Stomach (tissue), 9 donors: Measurements from ENCODE around the gene APOL2. TPM values are rescaled to one million over a fixed set of nuclear protein-coding genes. Genes with fewer than 3 reads are reported as not detected.
"Not testable (repeated sequence)": the region's sequence is repeated elsewhere in the genome, so short reads cannot be mapped to it uniquely, and the experiment has no call there.

Experiments used
- DNase-seq, 2 donors: peaks; one replicate each; pipeline versions ENCODE4 v3.0.0 to v3.0.0-alpha.2; 2013 to 2019
- H3K27ac ChIP-seq, 5 donors: fragments of 200-600 bp in 4 of 5; sonication (generic) in 4 of 5; one replicate each; pipeline ENCODE4 v1.5.1; 2013 to 2019; ENCODE audit warnings: mild to moderate bottlenecking in 1 of 5, moderate library complexity in 1 of 5
- H3K27me3 ChIP-seq, 3 donors: fragments of 200-600 bp; sonication (generic); one replicate each; pipeline ENCODE4 v1.5.1; 2017 to 2019; ENCODE audit warnings: mixed run types in 1 of 3
- H3K36me3 ChIP-seq, 4 donors: fragments of 200-600 bp; sonication (generic); 1 replicate in 3 of 4; 2 replicates in 1 of 4; pipeline ENCODE4 v1.5.1; 2016 to 2019
- H3K4me1 ChIP-seq, 4 donors: fragments of 200-600 bp; sonication (generic); one replicate each; pipeline ENCODE4 v1.5.1; 2016 to 2019
- H3K4me3 ChIP-seq, 4 donors: fragments of 200-600 bp; sonication (generic) in 3 of 4; one replicate each; pipeline ENCODE4 v1.5.1; 2016 to 2019; ENCODE audit warnings: mild to moderate bottlenecking in 1 of 4
- H3K9me3 ChIP-seq, 4 donors: fragments of 200-600 bp; sonication (generic); one replicate each; pipeline ENCODE4 v1.5.1; 2016 to 2019
- CTCF ChIP-seq, 7 experiments: fragments of 450-650 bp in 4 of 7; fragments of 200-600 bp in 3 of 7; sonication (generic) in 3 of 7; IDR thresholded peaks; one replicate each; pipeline ENCODE4 v1.5.1; 2016 to 2019; ENCODE audit warnings: antibody characterized with exemption in 7 of 7, control low read depth in 2 of 7, mild to moderate bottlenecking in 1 of 7
- EP300 ChIP-seq: sonication (generic); formaldehyde crosslinking; IDR thresholded peaks from one replicate; pipeline ENCODE4 v1.6.1; 2017; ENCODE audit warnings: antibody characterized with exemption
- POLR2A ChIP-seq, 4 donors: fragments of 450-650 bp; IDR thresholded peaks; one replicate each; pipeline ENCODE4 v1.6.1; 2016; ENCODE audit warnings: antibody characterized with exemption in 4 of 4, control low read depth in 2 of 4, mild to moderate bottlenecking in 1 of 4, moderate library complexity in 1 of 4
- POLR2AphosphoS5 ChIP-seq, 3 donors: sonication (generic); formaldehyde crosslinking; IDR thresholded peaks; one replicate each; pipeline ENCODE4 v1.6.1; 2016; ENCODE audit warnings: antibody characterized with exemption in 3 of 3
- WGBS, 5 donors: extraction: QIAGEN DNeasy Blood & Tissue Kit in 3 of 5; methylation state at CpG; one replicate each; pipeline versions ENCODE4 v1.1.5 to v1.1.7; 2013 to 2018; 5-methylcytosine and 5-hydroxymethylcytosine counted together
- intact Hi-C: fragments of 100-400 bp; cut with DNase I; formaldehyde crosslinking; loops from one replicate; pipeline ENCODE4 v1.15.1; 2023; ENCODE audit warnings: low total_unique reads
- polyA plus RNA-seq, 3 donors: library from polyadenylated mRNA; stranded (reverse); fragments of 200-250 nt; gene quantifications; one replicate each; pipeline ENCODE4 v1.2.3, GENCODE V29; 2013
- total RNA-seq, 5 donors: library from RNA; depleted of rRNA; stranded (reverse); fragments of >200 nt; gene quantifications; one replicate each; pipeline versions ENCODE4 v1.1.0 to v1.2.3, GENCODE V29; 2014 to 2016
- donor health status: healthy with polysubstance abuse.
- donor health status: Bipolar disorder and iron deficiency.
- donor health status: healthy.

APOL2 gene
- total and polyA plus RNA-seq, 8 donors: 11.6 to 101 (median 35.5) TPM

- intact Hi-C loops: no loop called here
- Histone ChIP-seq H3K4me1 (peaks cover 9 to 51% (median 20%) of the 10 kb centered on the region in 4 donors), H3K4me3 (peak within 1 kb of the TSS in 3 of 4 donors; percentile 18 to 41 (median 19)), H3K27me3 (no peaks in the 10 kb centered on the region), H3K27ac (peak within 1 kb of the TSS; percentile 40 to 84 (median 52)), H3K36me3 (no peaks in the 10 kb centered on the region), H3K9me3 (no peaks in the 10 kb centered on the region)
- TF ChIP-seq POLR2A (IDR thresholded peaks at IDR 0.05) (no peak), POLR2AphosphoS5 (IDR thresholded peaks at IDR 0.05) (peak in 2 of 3 donors; percentile 25 to 64), CTCF (IDR thresholded peaks at IDR 0.05) (no peak), EP300 (peak; percentile 26)
- peak; percentile 70 to 88 for DNase-seq
- WGBS, 5 donors: 35 to 36% (median 35%) methylated on average over 8 to 13 of the region's 13 CpGs
Observed at GRCh38 chr22:36201630-36202319, 37.6 kb downstream of the APOL2 start, which contains the start of gene APOL4. APOL4 (minus strand) TSS chr22:36201809; CDS start chr22:36201734, 75 bp downstream.

- peak overlapping the region in 4 of 5 donors; percentile 40 to 66 (median 47) for H3K27ac ChIP-seq
- WGBS, 5 donors: 29 to 79% (median 50%) methylated on average over 1 of the region's 5 CpGs
Observed at GRCh38 chr22:36201025-36201424, 38.3 kb downstream of the APOL2 start.

GRCh38 chr22:36199001-36199551 is 40.3 kb downstream of the APOL2 start:
- Histone ChIP-seq H3K4me1 (peaks cover 9 to 58% (median 20%) of the 10 kb centered on the region in 4 donors), H3K4me3 (no peak overlapping the region), H3K36me3 (no peaks in the 10 kb centered on the region), H3K27ac (no peak overlapping the region), H3K27me3 (no peaks in the 10 kb centered on the region), H3K9me3 (no peaks in the 10 kb centered on the region)
- no peak for DNase-seq
- 71 to 94% (median 81%) methylated on average over 4 to 5 of the region's 5 CpGs for whole genome bisulfite sequencing, 5 donors
- intact Hi-C loops: no loop called here
- no peak for TF ChIP-seq POLR2AphosphoS5 (IDR thresholded peaks at IDR 0.05)
- no peak for TF ChIP-seq EP300
- no peak for TF ChIP-seq POLR2A (IDR thresholded peaks at IDR 0.05)
- TF ChIP-seq CTCF (IDR thresholded peaks at IDR 0.05): no peak

More at GRCh38 chr22:36201025-36201424, 38.3 kb downstream of the APOL2 start:
- intact Hi-C loops, DNase-seq, H3K36me3 ChIP-seq, H3K9me3 ChIP-seq, H3K27me3 ChIP-seq: not testable (repeated sequence)
- Histone ChIP-seq H3K4me1 (peaks cover 9 to 58% (median 21%) of the 10 kb centered on the region in 4 donors), H3K4me3 (peak overlapping the region in 1 of 4 donors; percentile 19)

- no peak overlapping the region for H3K4me3 ChIP-seq
- WGBS, 5 donors: 70 to 89% (median 75%) methylated on average over 2 to 3 of the region's 3 CpGs
- peak overlapping the region in 1 of 5 donors; percentile 64 for H3K27ac ChIP-seq
- H3K9me3 ChIP-seq: no peaks in the 10 kb centered on the region
- TF ChIP-seq POLR2A (IDR thresholded peaks at IDR 0.05): no peak
- no peak for TF ChIP-seq EP300
- TF ChIP-seq POLR2AphosphoS5 (IDR thresholded peaks at IDR 0.05): no peak
- TF ChIP-seq CTCF (IDR thresholded peaks at IDR 0.05): no peak
- no peak for DNase-seq
- H3K4me1 ChIP-seq: peaks cover 9 to 52% (median 18%) of the 10 kb centered on the region in 4 donors
- intact Hi-C loops: no loop called here
- no peaks in the 10 kb centered on the region for H3K36me3 ChIP-seq
- no peaks in the 10 kb centered on the region for H3K27me3 ChIP-seq
Observed at GRCh38 chr22:36198536-36198935, 40.8 kb downstream of the APOL2 start.
